HCT116 (cell line): Measurements from ENCODE around the gene THSD7B. TPM values are rescaled to one million over a fixed set of nuclear protein-coding genes. Genes with fewer than 3 reads are reported as not detected.

ENCODE experiments used
- ATAC-seq: fragments of 200-7000 bp; cut with Tn5 transposase; 2 replicates; pipeline ENCODE4 v1.9.1; 2020; ENCODE audit warnings: mild to moderate bottlenecking, moderate library complexity
- BruUV-seq: library from RNA; stranded (reverse); fragments of 400-500 nt; replicated peaks from 2 replicates; lab custom pipeline; 2021; lab: Mats Ljungman, UMichigan
- CTCF ChIA-PET: fragments of 300-600 bp; sonication (Branson Sonifier 250); formaldehyde crosslinking; loops from one replicate; lab custom pipeline; 2021; ENCODE audit warnings: antibody characterized with exemption; lab: Charles Lee
- POLR2A ChIA-PET: fragments of 300-600, 350-600 bp; sonication (Branson Sonifier 250); formaldehyde crosslinking; loops from one replicate; lab custom pipeline; 2021; ENCODE audit warnings: antibody characterized with exemption; lab: Charles Lee
- RAD21 ChIA-PET, 2 experiments: fragments of 300-600 bp; sonication (Branson Sonifier 250); formaldehyde crosslinking; loops; one replicate each; lab custom pipeline; 2023; ENCODE audit warnings: low total read pairs in 2 of 2; ENCODE audit not compliant: uncharacterized antibody in 2 of 2, unreplicated experiment in 2 of 2, low non-redundant PET in 1 of 2; lab: Charles Lee
- DNase-seq: peaks from one replicate; pipeline ENCODE4 v3.0.0-alpha.2; 2010; ENCODE audit warnings: low read depth, low spot score
- H2AFZ ChIP-seq: fragments of 200-600 bp; shearing (Covaris generic), sonication (generic); 2 replicates; pipeline ENCODE4 v1.6.1; 2017; ENCODE audit warnings: low read depth, mixed run types, mixed read lengths, antibody characterized with exemption, low read length; ENCODE audit not compliant: poor library complexity, severe bottlenecking
- H3K27ac ChIP-seq: 2 replicates; pipeline ENCODE4 v1.5.1; 2012; ENCODE audit warnings: low read depth, low read length
- H3K27me3 ChIP-seq: fragments of 200-600 bp; sonication (generic); 2 replicates; pipeline ENCODE4 v1.6.1; 2016; ENCODE audit warnings: mixed run types, low read length, mixed read lengths; ENCODE audit not compliant: insufficient read depth
- H3K36me3 ChIP-seq, 2 experiments: fragments of 200-500 bp in 1 of 2; fragments of 200-600 bp in 1 of 2; sonication (Bioruptor generic) in 1 of 2; sonication (generic) in 1 of 2; 2 replicates each; pipeline versions ENCODE4 v1.5.1 to v1.6.1; 2014 to 2016; ENCODE audit warnings: low read length in 2 of 2, inconsistent platforms in 1 of 2, mixed read lengths in 1 of 2, mixed run types in 1 of 2; ENCODE audit not compliant: insufficient read depth in 2 of 2, control insufficient read depth in 1 of 2
- H3K4me1 ChIP-seq, 2 experiments: fragments of 200-600 bp in 1 of 2; sonication (generic) in 1 of 2; 2 replicates each; pipeline versions ENCODE4 v1.5.1 to v1.6.1; 2012 to 2017; ENCODE audit warnings: low read length in 2 of 2, inconsistent platforms in 1 of 2, mild to moderate bottlenecking in 1 of 2, mixed read lengths in 1 of 2, mixed run types in 1 of 2, moderate library complexity in 1 of 2; ENCODE audit not compliant: insufficient read depth in 2 of 2, control insufficient read depth in 1 of 2
- H3K4me2 ChIP-seq: fragments of 200-600 bp; sonication (generic); 2 replicates; pipeline ENCODE4 v1.6.1; 2017; ENCODE audit warnings: mixed run types, low read length, mixed read lengths
- H3K4me3 ChIP-seq, 2 experiments: fragments of 200-600 bp in 1 of 2; sonication (generic) in 1 of 2; replicated peaks in 1 of 2; 2 replicates each; pipeline ENCODE4 v1.5.1; 2011 to 2016; ENCODE audit warnings: low read length in 2 of 2, control low read depth in 1 of 2, low read depth in 1 of 2, mild to moderate bottlenecking in 1 of 2, mixed read lengths in 1 of 2, mixed run types in 1 of 2
- H3K79me2 ChIP-seq: fragments of 200-600 bp; sonication (generic); 2 replicates; pipeline ENCODE4 v1.6.1; 2017; ENCODE audit warnings: mild to moderate bottlenecking, mixed run types, low read length, moderate library complexity, mixed read lengths; ENCODE audit not compliant: insufficient read depth
- H3K9ac ChIP-seq: fragments of 200-600 bp; sonication (generic); 2 replicates; pipeline ENCODE4 v1.6.1; 2016; ENCODE audit warnings: low read length, mixed read lengths
- H3K9me2 ChIP-seq: fragments of 200-600 bp; sonication (generic), shearing (Covaris generic); 2 replicates; pipeline ENCODE4 v1.6.1; 2017; ENCODE audit warnings: mixed run types, mild to moderate bottlenecking, moderate library complexity; ENCODE audit not compliant: insufficient read depth
- H3K9me3 ChIP-seq, 2 experiments: fragments of 200-500 bp in 1 of 2; fragments of 200-600 bp in 1 of 2; sonication (Bioruptor generic) in 1 of 2; sonication (generic) in 1 of 2; 2 replicates each; pipeline ENCODE4 v1.6.1; 2014 to 2017; ENCODE audit warnings: low read length in 2 of 2, mixed read lengths in 2 of 2, inconsistent platforms in 1 of 2, low read depth in 1 of 2, mild to moderate bottlenecking in 1 of 2, mixed run types in 1 of 2, moderate library complexity in 1 of 2; ENCODE audit not compliant: control insufficient read depth in 1 of 2, insufficient read depth in 1 of 2
- H4K20me1 ChIP-seq: fragments of 200-600 bp; sonication (generic), shearing (Covaris generic); 2 replicates; pipeline ENCODE4 v1.6.1; 2017; ENCODE audit warnings: mixed run types, mild to moderate bottlenecking, moderate library complexity; ENCODE audit not compliant: insufficient read depth
- ATF3 ChIP-seq: IDR thresholded peaks from 2 replicates; pipeline ENCODE4 v1.6.1; 2012
- CBX3 ChIP-seq: IDR thresholded peaks from 2 replicates; pipeline ENCODE4 v1.6.1; 2012; ENCODE audit warnings: low read depth
- CEBPB ChIP-seq: IDR thresholded peaks from 2 replicates; pipeline ENCODE4 v1.6.1; 2012; ENCODE audit warnings: low read depth
- CTCF ChIP-seq, 3 experiments: fragments of 200-600 bp in 1 of 3; sonication (generic) in 1 of 3; IDR thresholded peaks in 2 of 3; conservative IDR thresholded peaks in 1 of 3; 2 replicates each; pipeline ENCODE4 v1.5.1; 2012 to 2017; ENCODE audit warnings: low read depth in 2 of 3, low read length in 2 of 3, antibody characterized with exemption in 1 of 3, borderline replicate concordance in 1 of 3, control low read depth in 1 of 3, mild to moderate bottlenecking in 1 of 3, mixed read lengths in 1 of 3, mixed run types in 1 of 3, moderate library complexity in 1 of 3; ENCODE audit not compliant: insufficient read depth in 1 of 3
- EGR1 ChIP-seq: IDR thresholded peaks from 2 replicates; pipeline ENCODE4 v1.6.1; 2012; ENCODE audit warnings: low read depth
- ELF1 ChIP-seq: IDR thresholded peaks from 2 replicates; pipeline ENCODE4 v1.6.1; 2012; ENCODE audit warnings: low read depth, borderline replicate concordance
- EZH2 ChIP-seq: fragments of 200-600 bp; sonication (generic); IDR thresholded peaks from 2 replicates; pipeline ENCODE4 v1.6.1; 2017; ENCODE audit warnings: antibody characterized with exemption, mixed run types
- FOSL1 ChIP-seq: IDR thresholded peaks from 2 replicates; pipeline ENCODE4 v1.6.1; 2012; ENCODE audit warnings: low read depth
- MAX ChIP-seq: IDR thresholded peaks from 2 replicates; pipeline ENCODE4 v1.6.1; 2012
- POLR2A ChIP-seq: IDR thresholded peaks from 2 replicates; pipeline ENCODE4 v1.7.0; 2011; ENCODE audit warnings: borderline replicate concordance; ENCODE audit not compliant: insufficient read depth, insufficient read length; ENCODE audit errors: extremely low read depth
- REST ChIP-seq: IDR thresholded peaks from 2 replicates; pipeline ENCODE4 v1.6.1; 2012; ENCODE audit warnings: low read depth
- SIN3A ChIP-seq: IDR thresholded peaks from 2 replicates; pipeline ENCODE4 v1.6.1; 2012; ENCODE audit warnings: low read depth
- SP1 ChIP-seq: IDR thresholded peaks from 2 replicates; pipeline ENCODE4 v1.6.1; 2012; ENCODE audit warnings: low read depth
- SRF ChIP-seq: IDR thresholded peaks from 2 replicates; pipeline ENCODE4 v1.6.1; 2012; ENCODE audit warnings: low read depth
- YY1 ChIP-seq: IDR thresholded peaks from 2 replicates; pipeline ENCODE4 v1.6.1; 2011; ENCODE audit warnings: low read length, low read depth, moderate library complexity, mild to moderate bottlenecking; ENCODE audit not compliant: insufficient replicate concordance; ENCODE audit errors: extremely low read depth
- ZBTB33 ChIP-seq: IDR thresholded peaks from 2 replicates; pipeline ENCODE4 v1.6.1; 2011; ENCODE audit warnings: mild to moderate bottlenecking, low read length, moderate library complexity; ENCODE audit not compliant: insufficient replicate concordance; ENCODE audit errors: extremely low read depth
- ZFX ChIP-seq: fragments of 450-650 bp; IDR thresholded peaks from 2 replicates; pipeline ENCODE4 v1.6.1; 2017
- ZNF274 ChIP-seq: fragments of 200-500 bp; sonication (Bioruptor generic); IDR thresholded peaks from 2 replicates; pipeline ENCODE4 v1.6.1; 2014; ENCODE audit warnings: mild to moderate bottlenecking, low read depth, low read length, inconsistent platforms
- intact Hi-C: fragments of 100-400 bp; cut with micrococcal nuclease; formaldehyde crosslinking; loops from 2 replicates; pipeline ENCODE4 v1.10.0; 2022
- total RNA-seq: library from RNA; stranded (reverse); gene quantifications from one replicate; pipeline ENCODE4 v1.2.1, GENCODE V29; 2021; ENCODE audit not compliant: unreplicated experiment

Gene THSD7B
- total RNA-seq, 1 experiment from 2014 or later, result not detected

GRCh38 chr2:137705296-137705695, 940.0 kb downstream of the THSD7B start:
- Histone ChIP-seq H3K27ac (no peak overlapping the region), H3K9ac (no peak overlapping the region), H3K36me3 (no peaks in the 10 kb centered on the region), H3K27me3 (no peaks in the 10 kb centered on the region), H4K20me1 (no peaks in the 10 kb centered on the region), H3K4me3 (no peak overlapping the region), H3K4me2 (no peak overlapping the region), H3K9me3 (no peaks in the 10 kb centered on the region), H3K4me1 (no peaks in the 10 kb centered on the region), H3K79me2 (no peaks in the 10 kb centered on the region), H3K9me2 (no peaks in the 10 kb centered on the region), H2AFZ (no peak overlapping the region)
- BruUV-seq, result no TSS peak
- TF ChIP-seq CBX3 (no peak), EZH2 (no peak), FOSL1 (no peak), YY1 (no peak), EGR1 (no peak), REST (no peak), ATF3 (no peak), ZBTB33 (no peak), CTCF (IDR thresholded peaks at IDR 0.05 in 2 of 3, conservative IDR thresholded peaks at IDR 0.05 in 1 of 3; ENCODE audit: borderline replicate concordance in 1 of 3, insufficient read depth in 1 of 3, low read depth in 2 of 3, low read length in 2 of 3) (no peak), SP1 (no peak), POLR2A (no peak), ELF1 (no peak), ZNF274 (no peak), ZFX (no peak), SIN3A (no peak), SRF (no peak), MAX (no peak), CEBPB (no peak)
- CTCF ChIA-PET, result no interaction called here
- intact Hi-C loops, result no loop called here
- ATAC-seq, result no peak
- POLR2A ChIA-PET, result no interaction called here
- RAD21 ChIA-PET, result no interaction called here
- no peak for DNase-seq
